HepG2 (cell line): ENCODE data around the gene C11orf58. TPM values are rescaled to one million over a fixed set of nuclear protein-coding genes. Genes with fewer than 3 reads are reported as not detected.

Experiments used
- CEBPB ChIP-seq: IDR thresholded peaks from 2 replicates; pipeline ENCODE4 v1.6.1; 2011; ENCODE audit warnings: low read depth, low read length, improper control_type of control experiment, borderline replicate concordance
- HES4 ChIP-seq: sonication (generic); formaldehyde crosslinking; IDR thresholded peaks from 2 replicates; pipeline ENCODE4 v1.9.0; 2021; ENCODE audit warnings: mild to moderate bottlenecking, missing genetic modification reagents, borderline replicate concordance
- KDM2A ChIP-seq: sonication (generic); formaldehyde crosslinking; IDR thresholded peaks from 2 replicates; pipeline ENCODE4 v1.4.0; 2020; ENCODE audit warnings: low read depth, missing genetic modification reagents, borderline replicate concordance
- KDM4B ChIP-seq: sonication (generic); formaldehyde crosslinking; IDR thresholded peaks from 2 replicates; pipeline ENCODE4 v1.4.0; 2020; ENCODE audit warnings: missing genetic modification reagents
- MXD4 ChIP-seq: IDR thresholded peaks from 2 replicates; pipeline ENCODE4 v1.6.1; 2016; ENCODE audit warnings: mild to moderate bottlenecking, missing biosample characterization, missing genetic modification reagents
- RBM22 ChIP-seq: fragments of 200-400 bp; formaldehyde crosslinking; optimal IDR thresholded peaks from 2 replicates; pipeline ENCODE3; 2017; ENCODE audit warnings: mild to moderate bottlenecking, low read length, moderate library complexity
- RCOR2 ChIP-seq: IDR thresholded peaks from 2 replicates; pipeline ENCODE4 v1.6.1; 2016; ENCODE audit warnings: missing biosample characterization, missing genetic modification reagents
- RFXANK ChIP-seq: IDR thresholded peaks from 2 replicates; pipeline ENCODE4 v1.6.1; 2016
- RFXAP ChIP-seq: sonication (generic); formaldehyde crosslinking; IDR thresholded peaks from 2 replicates; pipeline ENCODE4 v1.4.0; 2020; ENCODE audit warnings: missing genetic modification reagents, borderline replicate concordance
- SMAD3 ChIP-seq: sonication (generic); formaldehyde crosslinking; IDR thresholded peaks from 2 replicates; pipeline ENCODE4 v1.4.0; 2020; ENCODE audit warnings: missing genetic modification reagents
- TOPORS ChIP-seq: sonication (generic); formaldehyde crosslinking; IDR thresholded peaks from 2 replicates; pipeline ENCODE4 v1.8.0; 2023; ENCODE audit warnings: mild to moderate bottlenecking, missing genetic modification reagents
- YEATS2 ChIP-seq: sonication (generic); formaldehyde crosslinking; IDR thresholded peaks from 2 replicates; pipeline ENCODE4 v1.4.0; 2020; ENCODE audit warnings: missing genetic modification reagents, borderline replicate concordance
- ZBTB21 ChIP-seq: sonication (generic); formaldehyde crosslinking; IDR thresholded peaks from 2 replicates; pipeline ENCODE4 v1.4.0; 2020; ENCODE audit warnings: missing genetic modification reagents
- ZFX ChIP-seq: sonication (generic); formaldehyde crosslinking; IDR thresholded peaks from 2 replicates; pipeline ENCODE4 v1.4.0; 2020; ENCODE audit warnings: mild to moderate bottlenecking, low read depth, missing genetic modification reagents, moderate library complexity
- ZNF263 ChIP-seq: sonication (generic); formaldehyde crosslinking; IDR thresholded peaks from 2 replicates; pipeline ENCODE4 v1.4.0; 2020; ENCODE audit warnings: missing genetic modification reagents
- ZNF562 ChIP-seq: sonication (generic); formaldehyde crosslinking; IDR thresholded peaks from 2 replicates; pipeline ENCODE4 v1.8.0; 2022; ENCODE audit warnings: missing genetic modification reagents, borderline replicate concordance
- ZNF564 ChIP-seq: sonication (generic); formaldehyde crosslinking; IDR thresholded peaks from 2 replicates; pipeline ENCODE4 v1.8.1; 2023; ENCODE audit warnings: mild to moderate bottlenecking, missing genetic modification reagents
- ZNF572 ChIP-seq: sonication (generic); formaldehyde crosslinking; IDR thresholded peaks from 2 replicates; pipeline ENCODE4 v1.5.1; 2020; ENCODE audit warnings: mild to moderate bottlenecking, missing genetic modification reagents
- ZNF670 ChIP-seq: sonication (generic); formaldehyde crosslinking; IDR thresholded peaks from 2 replicates; pipeline ENCODE4 v1.8.0; 2022; ENCODE audit warnings: mild to moderate bottlenecking, missing genetic modification reagents, borderline replicate concordance
- ZNF724P ChIP-seq: sonication (generic); formaldehyde crosslinking; IDR thresholded peaks from 2 replicates; pipeline ENCODE4 v1.8.0; 2022; ENCODE audit warnings: missing genetic modification reagents, borderline replicate concordance
- ZSCAN12 ChIP-seq: sonication (generic); formaldehyde crosslinking; IDR thresholded peaks from 2 replicates; pipeline ENCODE4 v1.9.0; 2021; ENCODE audit warnings: mild to moderate bottlenecking, missing genetic modification reagents
- polyA plus RNA-seq, 8 experiments: library from polyadenylated mRNA; depleted of rRNA in 3 of 8; stranded (reverse) in 7 of 8; unstranded in 1 of 8; fragments of >200 nt; fragmentation: Illumina TruSeq in 4 of 8; extraction: Trizol in 4 of 8; gene quantifications; 2 replicates each; pipeline versions ENCODE4 v1.2.1 to v1.2.3, GENCODE V29; 2011 to 2016; ENCODE audit warnings: low read depth in 4 of 8, missing spikeins in 1 of 8, mixed read lengths in 1 of 8; ENCODE audit not compliant: insufficient read depth in 1 of 8
- total RNA-seq, 5 experiments: library from RNA; depleted of rRNA; stranded (reverse); fragments of >200 nt; fragmentation: Illumina TruSeq; extraction: Trizol; gene quantifications; 2 replicates each; pipeline ENCODE4 v1.2.3, GENCODE V29; 2016; ENCODE audit warnings: low read depth in 1 of 5
- TF ChIP-seq, protein P1 (sequence below): sonication (generic); formaldehyde crosslinking; IDR thresholded peaks from 2 replicates; pipeline ENCODE4 v1.4.0; 2020; ENCODE audit warnings: missing genetic modification reagents
- TF ChIP-seq, protein P2 (sequence below): sonication (generic); formaldehyde crosslinking; IDR thresholded peaks from 2 replicates; pipeline ENCODE4 v1.5.0; 2020; ENCODE audit warnings: mild to moderate bottlenecking, missing genetic modification reagents, borderline replicate concordance
- TF ChIP-seq, protein P3 (sequence below): sonication (generic); formaldehyde crosslinking; IDR thresholded peaks from 2 replicates; pipeline ENCODE4 v1.5.0; 2020; ENCODE audit warnings: mild to moderate bottlenecking, missing genetic modification reagents
- TF ChIP-seq, protein P4 (sequence below): sonication (generic); formaldehyde crosslinking; IDR thresholded peaks from 2 replicates; pipeline ENCODE4 v1.4.0; 2020; ENCODE audit warnings: low read depth, mild to moderate bottlenecking, missing genetic modification reagents

The C11orf58 gene
- total and polyA plus RNA-seq, 2 of the 13 experiments (the other 11 are each of a cell fraction or from before 2014, with no cell fraction given), result 83.8 to 167 TPM

DNA sequence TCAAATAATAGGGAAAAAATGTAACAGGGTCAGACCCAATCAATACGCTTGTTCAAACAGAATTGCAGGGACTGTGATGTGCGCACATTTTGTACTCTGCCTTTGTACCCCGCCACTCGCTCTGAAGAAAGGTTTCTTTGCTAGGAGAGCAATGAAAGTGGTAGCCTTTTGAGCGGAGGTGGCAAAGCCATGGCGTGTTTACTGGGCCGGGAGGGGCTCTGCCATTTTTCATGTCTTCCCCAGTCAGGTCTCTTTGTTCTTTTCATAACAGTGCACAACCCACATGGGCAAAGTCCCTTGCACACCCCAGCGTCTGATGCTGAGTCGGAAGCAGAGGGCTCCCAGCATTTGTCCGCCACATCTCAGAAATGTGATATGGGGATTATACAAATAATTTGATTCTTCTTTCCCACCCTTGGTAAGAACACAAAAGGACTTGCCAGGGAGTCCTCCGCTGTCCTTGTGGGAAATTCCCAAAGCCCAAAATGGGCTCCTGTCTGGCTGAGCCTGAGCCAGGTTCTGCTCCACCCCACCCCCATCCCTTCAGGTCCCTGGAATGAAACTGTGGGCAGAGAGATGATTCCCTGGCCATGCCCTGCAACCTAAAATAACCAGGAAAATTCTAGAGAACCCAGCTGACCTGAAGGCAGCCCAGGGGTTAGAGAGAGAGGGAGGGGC lies 36.6 kb downstream of the C11orf58 start (continued):
- TF ChIP-seq ZNF572 (CRISPR knock-in tag) (no peak), ZNF263 (no peak), RFXANK (CRISPR knock-in tag) (no peak), ZBTB21 (no peak), RBM22 (no peak), RFXAP (CRISPR knock-in tag) (no peak), ZSCAN12 (CRISPR knock-in tag) (no peak), TOPORS (CRISPR knock-in tag) (0 out of 2 replicates have a peak, but pooled peaks have one; percentile 62), SMAD3 (CRISPR knock-in tag) (no peak), ZNF564 (CRISPR knock-in tag) (no peak), HES4 (CRISPR knock-in tag) (no peak), ZNF724P (CRISPR knock-in tag) (no peak), RCOR2 (CRISPR knock-in tag) (0 out of 2 replicates have a peak, but pooled peaks have one; percentile 26), ZNF670 (CRISPR knock-in tag) (no peak), KDM2A (CRISPR knock-in tag) (0 out of 2 replicates have a peak, but pooled peaks have one; percentile 18), ZFX (CRISPR knock-in tag) (no peak), CEBPB (no peak), ZNF562 (CRISPR knock-in tag) (no peak), KDM4B (CRISPR knock-in tag) (no peak), MXD4 (no peak), YEATS2 (CRISPR knock-in tag) (no peak)
- TF ChIP-seq, protein P1, sequence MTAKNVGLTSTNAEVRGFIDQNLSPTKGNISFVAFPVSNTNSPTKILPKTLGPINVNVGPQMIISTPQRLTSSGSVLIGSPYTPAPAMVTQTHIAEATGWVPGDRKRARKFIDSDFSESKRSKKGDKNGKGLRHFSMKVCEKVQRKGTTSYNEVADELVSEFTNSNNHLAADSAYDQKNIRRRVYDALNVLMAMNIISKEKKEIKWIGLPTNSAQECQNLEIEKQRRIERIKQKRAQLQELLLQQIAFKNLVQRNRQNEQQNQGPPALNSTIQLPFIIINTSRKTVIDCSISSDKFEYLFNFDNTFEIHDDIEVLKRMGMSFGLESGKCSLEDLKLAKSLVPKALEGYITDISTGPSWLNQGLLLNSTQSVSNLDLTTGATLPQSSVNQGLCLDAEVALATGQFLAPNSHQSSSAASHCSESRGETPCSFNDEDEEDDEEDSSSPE (CRISPR knock-in tag), result no peak
- TF ChIP-seq, protein P2, sequence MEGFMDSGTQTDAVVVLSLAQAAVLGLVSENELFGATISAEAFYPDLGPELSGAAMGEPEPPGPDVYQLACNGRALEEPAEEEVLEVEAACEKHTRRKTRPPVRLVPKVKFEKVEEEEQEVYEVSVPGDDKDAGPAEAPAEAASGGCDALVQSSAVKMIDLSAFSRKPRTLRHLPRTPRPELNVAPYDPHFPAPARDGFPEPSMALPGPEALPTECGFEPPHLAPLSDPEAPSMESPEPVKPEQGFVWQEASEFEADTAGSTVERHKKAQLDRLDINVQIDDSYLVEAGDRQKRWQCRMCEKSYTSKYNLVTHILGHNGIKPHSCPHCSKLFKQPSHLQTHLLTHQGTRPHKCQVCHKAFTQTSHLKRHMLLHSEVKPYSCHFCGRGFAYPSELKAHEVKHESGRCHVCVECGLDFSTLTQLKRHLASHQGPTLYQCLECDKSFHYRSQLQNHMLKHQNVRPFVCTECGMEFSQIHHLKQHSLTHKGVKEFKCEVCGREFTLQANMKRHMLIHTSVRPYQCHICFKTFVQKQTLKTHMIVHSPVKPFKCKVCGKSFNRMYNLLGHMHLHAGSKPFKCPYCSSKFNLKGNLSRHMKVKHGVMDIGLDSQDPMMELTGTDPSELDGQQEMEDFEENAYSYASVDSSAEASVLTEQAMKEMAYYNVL (CRISPR knock-in tag), result peak; percentile 91
- TF ChIP-seq, protein P3, sequence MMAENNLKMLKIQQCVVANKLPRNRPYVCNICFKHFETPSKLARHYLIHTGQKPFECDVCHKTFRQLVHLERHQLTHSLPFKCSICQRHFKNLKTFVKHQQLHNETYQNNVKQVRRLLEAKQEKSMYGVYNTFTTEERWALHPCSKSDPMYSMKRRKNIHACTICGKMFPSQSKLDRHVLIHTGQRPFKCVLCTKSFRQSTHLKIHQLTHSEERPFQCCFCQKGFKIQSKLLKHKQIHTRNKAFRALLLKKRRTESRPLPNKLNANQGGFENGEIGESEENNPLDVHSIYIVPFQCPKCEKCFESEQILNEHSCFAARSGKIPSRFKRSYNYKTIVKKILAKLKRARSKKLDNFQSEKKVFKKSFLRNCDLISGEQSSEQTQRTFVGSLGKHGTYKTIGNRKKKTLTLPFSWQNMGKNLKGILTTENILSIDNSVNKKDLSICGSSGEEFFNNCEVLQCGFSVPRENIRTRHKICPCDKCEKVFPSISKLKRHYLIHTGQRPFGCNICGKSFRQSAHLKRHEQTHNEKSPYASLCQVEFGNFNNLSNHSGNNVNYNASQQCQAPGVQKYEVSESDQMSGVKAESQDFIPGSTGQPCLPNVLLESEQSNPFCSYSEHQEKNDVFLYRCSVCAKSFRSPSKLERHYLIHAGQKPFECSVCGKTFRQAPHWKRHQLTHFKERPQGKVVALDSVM, result no peak
- TF ChIP-seq, protein P4, sequence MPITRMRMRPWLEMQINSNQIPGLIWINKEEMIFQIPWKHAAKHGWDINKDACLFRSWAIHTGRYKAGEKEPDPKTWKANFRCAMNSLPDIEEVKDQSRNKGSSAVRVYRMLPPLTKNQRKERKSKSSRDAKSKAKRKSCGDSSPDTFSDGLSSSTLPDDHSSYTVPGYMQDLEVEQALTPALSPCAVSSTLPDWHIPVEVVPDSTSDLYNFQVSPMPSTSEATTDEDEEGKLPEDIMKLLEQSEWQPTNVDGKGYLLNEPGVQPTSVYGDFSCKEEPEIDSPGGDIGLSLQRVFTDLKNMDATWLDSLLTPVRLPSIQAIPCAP, result no peak
